ENCODE results near the gene SPTBN4.
A peak's percentile ranks its signal among the peaks of the same experiment; 100 is the strongest.
"Not testable (repeated sequence)": the region's sequence is repeated elsewhere in the genome, so short reads cannot be mapped to it uniquely, and the experiment has no call there.

The SPTBN4 gene

DNA sequence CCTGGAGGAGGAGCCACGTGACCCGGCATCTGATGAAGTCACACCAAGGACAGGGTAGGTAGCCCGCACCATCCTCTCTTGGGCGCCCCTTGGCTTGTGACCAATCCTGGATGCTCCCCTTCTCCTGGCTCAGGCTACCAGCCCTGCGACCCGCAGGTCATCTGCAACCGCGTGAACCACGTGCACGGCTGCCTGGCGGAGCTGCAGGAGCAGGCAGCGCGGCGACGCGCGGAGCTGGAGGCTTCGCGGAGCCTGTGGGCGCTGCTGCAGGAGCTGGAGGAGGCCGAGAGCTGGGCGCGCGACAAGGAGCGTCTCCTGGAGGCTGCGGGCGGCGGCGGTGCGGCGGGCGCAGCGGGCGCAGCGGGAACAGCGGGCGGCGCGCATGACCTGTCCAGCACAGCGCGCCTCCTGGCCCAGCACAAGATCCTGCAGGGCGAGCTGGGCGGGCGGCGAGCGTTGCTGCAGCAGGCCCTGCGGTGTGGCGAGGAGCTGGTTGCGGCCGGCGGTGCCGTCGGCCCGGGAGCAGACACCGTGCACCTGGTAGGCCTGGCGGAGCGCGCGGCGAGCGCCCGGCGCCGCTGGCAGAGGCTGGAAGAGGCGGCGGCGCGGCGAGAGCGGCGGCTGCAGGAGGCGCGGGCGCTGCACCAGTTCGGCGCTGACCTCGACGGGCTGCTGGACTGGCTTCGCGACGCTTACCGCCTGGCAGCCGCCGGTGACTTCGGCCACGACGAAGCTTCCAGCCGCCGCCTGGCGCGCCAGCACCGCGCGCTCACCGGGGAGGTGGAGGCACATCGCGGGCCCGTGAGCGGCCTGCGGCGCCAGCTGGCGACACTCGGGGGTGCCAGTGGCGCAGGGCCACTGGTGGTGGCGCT is 45.9 kb downstream of the SPTBN4 start:
- Histone ChIP-seq H3K27ac (ENCODE audit: low read depth, low read length) (no peak overlapping the region), H3K4me1 (ENCODE audit: control insufficient read depth in 5 of 5, insufficient read depth in 5 of 5, low read length in 5 of 5) (peaks cover 0 to 11% (median 9%) of the 10 kb centered on the region in 5 donors), H3K36me3 (ENCODE audit: control insufficient read depth in 5 of 5, insufficient read depth in 5 of 5, low read length in 5 of 5) (peaks cover 0 to 4% (median 0%) of the 10 kb centered on the region in 5 donors), H3K9me3 (ENCODE audit: control insufficient read depth in 5 of 5, low read length in 5 of 5) (no peaks in the 10 kb centered on the region), H3K4me3 (ENCODE audit: low read depth in 1 of 5, low read length in 5 of 5) (peak overlapping the region in 3 of 5 donors; percentile 22 to 53 (median 37)), H3K27me3 (ENCODE audit: control insufficient read depth in 5 of 5, insufficient read depth in 4 of 5, low read length in 5 of 5) (peaks cover 9 to 21% (median 20%) of the 10 kb centered on the region in 5 donors), H3K9ac (ENCODE audit: low read length in 5 of 5) (no peak overlapping the region)

DNA sequence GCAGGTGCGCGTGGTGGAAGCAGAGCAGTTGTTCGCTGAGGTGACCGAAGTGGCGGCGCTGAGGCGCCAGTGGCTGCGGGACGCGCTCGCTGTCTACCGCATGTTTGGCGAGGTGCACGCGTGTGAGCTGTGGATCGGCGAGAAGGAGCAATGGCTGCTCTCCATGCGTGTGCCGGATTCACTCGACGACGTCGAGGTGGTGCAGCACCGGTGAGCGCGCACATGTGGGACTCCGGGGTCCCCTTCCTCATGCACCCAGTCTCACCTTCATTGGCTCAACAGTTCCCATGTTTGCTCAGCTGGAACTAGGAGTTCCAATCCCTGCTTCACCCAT is 46.5 kb downstream of the SPTBN4 start:
- H3K4me1 ChIP-seq (ENCODE audit: control insufficient read depth in 5 of 5, insufficient read depth in 5 of 5, low read length in 5 of 5) = peaks cover 0 to 11% (median 9%) of the 10 kb centered on the region in 5 donors
- H3K9me3 ChIP-seq (ENCODE audit: control insufficient read depth in 5 of 5, low read length in 5 of 5) = no peaks in the 10 kb centered on the region
- H3K36me3 ChIP-seq (ENCODE audit: control insufficient read depth in 5 of 5, insufficient read depth in 5 of 5, low read length in 5 of 5) = peaks cover 0 to 4% (median 0%) of the 10 kb centered on the region in 5 donors
- peak overlapping the region in 1 of 5 donors; percentile 37 for H3K4me3 ChIP-seq (ENCODE audit: low read depth in 1 of 5, low read length in 5 of 5)
- H3K9ac ChIP-seq (ENCODE audit: low read length in 5 of 5) = no peak overlapping the region
- no peak overlapping the region for H3K27ac ChIP-seq (ENCODE audit: low read depth, low read length)
- H3K27me3 ChIP-seq (ENCODE audit: control insufficient read depth in 5 of 5, insufficient read depth in 4 of 5, low read length in 5 of 5) = peaks cover 9 to 21% (median 20%) of the 10 kb centered on the region in 5 donors

DNA sequence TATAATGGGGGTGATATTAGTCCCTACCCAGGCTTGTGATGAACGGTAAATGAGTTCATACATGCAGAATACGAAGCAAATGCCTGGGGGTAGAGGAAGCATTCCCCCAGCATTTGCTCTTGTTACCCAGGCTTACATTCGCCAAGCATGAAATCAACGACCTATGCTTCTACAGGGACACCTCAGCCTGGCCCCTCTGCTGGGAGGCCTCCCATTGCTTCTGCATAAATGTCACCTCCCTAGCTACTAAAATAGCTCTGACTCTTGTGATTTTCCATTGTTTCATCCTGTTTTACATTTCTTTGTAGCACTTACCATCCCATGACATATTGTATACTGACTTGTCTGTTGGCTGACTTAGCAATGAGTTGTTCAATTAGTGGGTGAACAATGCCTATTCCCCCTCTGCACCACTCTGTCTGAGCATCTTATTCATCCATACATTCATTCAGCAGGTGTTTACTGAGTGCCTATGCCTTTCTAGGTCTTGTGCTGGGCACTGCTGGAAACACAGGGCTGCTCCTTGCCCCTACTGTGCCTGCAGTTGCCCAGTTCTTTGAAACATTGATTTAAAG is 47.0 kb downstream of the SPTBN4 start:
- Histone ChIP-seq H3K27ac (ENCODE audit: low read depth, low read length) (no peak overlapping the region), H3K9me3 (ENCODE audit: control insufficient read depth in 5 of 5, low read length in 5 of 5) (no peaks in the 10 kb centered on the region), H3K9ac (ENCODE audit: low read length in 5 of 5) (no peak overlapping the region), H3K36me3 (ENCODE audit: control insufficient read depth in 5 of 5, insufficient read depth in 5 of 5, low read length in 5 of 5) (peaks cover 0 to 4% (median 0%) of the 10 kb centered on the region in 5 donors), H3K4me3 (ENCODE audit: low read depth in 1 of 5, low read length in 5 of 5) (no peak overlapping the region), H3K27me3 (ENCODE audit: control insufficient read depth in 5 of 5, insufficient read depth in 4 of 5, low read length in 5 of 5) (peaks cover 9 to 21% (median 20%) of the 10 kb centered on the region in 5 donors), H3K4me1 (ENCODE audit: control insufficient read depth in 5 of 5, insufficient read depth in 5 of 5, low read length in 5 of 5) (peaks cover 0 to 11% (median 9%) of the 10 kb centered on the region in 5 donors)

DNA sequence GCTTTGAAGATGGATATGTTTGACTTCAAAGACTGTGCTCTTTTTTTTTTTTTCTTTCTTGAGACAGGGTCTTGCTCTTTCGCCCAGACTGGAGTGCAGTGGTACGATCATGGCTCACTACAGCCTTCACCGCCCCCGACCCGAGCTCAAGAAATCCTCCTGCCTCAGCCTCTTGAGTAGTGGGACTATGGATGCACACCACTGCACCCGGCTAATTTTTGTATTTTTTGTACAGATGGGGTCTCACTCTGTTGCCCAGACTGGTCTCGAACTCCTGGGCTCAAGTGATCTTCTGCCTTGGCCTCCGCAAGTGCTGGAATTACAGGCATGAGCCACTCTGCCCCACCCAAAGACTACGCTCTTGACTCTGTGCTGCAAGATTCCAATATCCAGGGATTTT is 50.4 kb downstream of the SPTBN4 start:
- H3K4me3 ChIP-seq (ENCODE audit: low read depth in 1 of 5, low read length in 5 of 5) = no peak overlapping the region
- peaks cover 0 to 20% (median 16%) of the 10 kb centered on the region in 5 donors for H3K4me1 ChIP-seq (ENCODE audit: control insufficient read depth in 5 of 5, insufficient read depth in 5 of 5, low read length in 5 of 5)
- H3K27me3 ChIP-seq (ENCODE audit: control insufficient read depth in 5 of 5, insufficient read depth in 4 of 5, low read length in 5 of 5) = peaks cover 7 to 27% (median 18%) of the 10 kb centered on the region in 5 donors
- peaks cover 0 to 3% (median 0%) of the 10 kb centered on the region in 5 donors for H3K36me3 ChIP-seq (ENCODE audit: control insufficient read depth in 5 of 5, insufficient read depth in 5 of 5, low read length in 5 of 5)
- no peaks in the 10 kb centered on the region for H3K9me3 ChIP-seq (ENCODE audit: control insufficient read depth in 5 of 5, low read length in 5 of 5)
- no peak overlapping the region for H3K9ac ChIP-seq (ENCODE audit: low read length in 5 of 5)
- H3K27ac ChIP-seq (ENCODE audit: low read depth, low read length) = no peak overlapping the region

DNA sequence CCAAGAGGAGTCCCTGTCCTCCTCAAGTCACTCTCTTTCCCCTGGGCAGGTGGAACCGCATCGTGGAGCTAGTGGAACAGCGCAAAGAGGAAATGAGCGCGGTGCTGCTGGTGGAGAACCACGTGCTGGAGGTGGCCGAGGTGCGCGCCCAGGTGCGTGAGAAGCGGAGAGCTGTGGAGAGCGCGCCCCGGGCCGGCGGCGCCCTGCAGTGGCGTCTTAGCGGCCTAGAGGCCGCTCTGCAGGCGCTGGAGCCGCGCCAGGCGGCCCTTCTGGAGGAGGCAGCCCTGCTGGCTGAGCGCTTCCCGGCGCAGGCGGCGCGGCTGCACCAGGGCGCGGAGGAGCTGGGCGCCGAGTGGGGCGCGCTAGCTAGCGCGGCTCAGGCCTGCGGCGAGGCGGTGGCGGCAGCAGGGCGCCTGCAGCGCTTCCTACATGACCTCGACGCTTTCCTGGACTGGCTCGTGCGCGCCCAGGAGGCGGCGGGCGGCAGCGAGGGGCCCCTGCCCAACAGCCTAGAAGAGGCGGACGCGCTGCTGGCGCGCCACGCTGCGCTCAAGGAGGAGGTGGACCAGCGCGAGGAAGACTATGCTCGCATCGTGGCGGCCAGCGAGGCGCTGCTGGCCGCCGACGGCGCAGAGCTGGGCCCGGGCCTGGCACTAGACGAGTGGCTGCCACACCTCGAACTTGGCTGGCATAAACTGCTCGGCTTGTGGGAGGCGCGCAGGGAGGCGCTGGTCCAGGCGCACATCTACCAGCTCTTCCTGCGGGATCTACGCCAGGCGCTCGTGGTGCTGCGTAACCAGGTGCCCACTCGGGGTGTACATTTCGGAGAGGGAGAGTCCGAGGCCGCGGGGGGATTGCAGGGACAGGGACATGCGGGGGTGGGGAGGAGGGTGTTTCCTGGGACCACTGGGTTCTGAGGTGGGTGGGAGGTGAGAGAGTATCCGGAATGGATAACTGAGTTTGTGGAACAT is 52.8 kb downstream of the SPTBN4 start:
- H3K9ac ChIP-seq (ENCODE audit: low read length in 5 of 5) = no peak overlapping the region
- peaks cover 0 to 14% (median 8%) of the 10 kb centered on the region in 5 donors for H3K4me1 ChIP-seq (ENCODE audit: control insufficient read depth in 5 of 5, insufficient read depth in 5 of 5, low read length in 5 of 5)
- peaks cover 0 to 8% (median 2%) of the 10 kb centered on the region in 5 donors for H3K27me3 ChIP-seq (ENCODE audit: control insufficient read depth in 5 of 5, insufficient read depth in 4 of 5, low read length in 5 of 5)

DNA sequence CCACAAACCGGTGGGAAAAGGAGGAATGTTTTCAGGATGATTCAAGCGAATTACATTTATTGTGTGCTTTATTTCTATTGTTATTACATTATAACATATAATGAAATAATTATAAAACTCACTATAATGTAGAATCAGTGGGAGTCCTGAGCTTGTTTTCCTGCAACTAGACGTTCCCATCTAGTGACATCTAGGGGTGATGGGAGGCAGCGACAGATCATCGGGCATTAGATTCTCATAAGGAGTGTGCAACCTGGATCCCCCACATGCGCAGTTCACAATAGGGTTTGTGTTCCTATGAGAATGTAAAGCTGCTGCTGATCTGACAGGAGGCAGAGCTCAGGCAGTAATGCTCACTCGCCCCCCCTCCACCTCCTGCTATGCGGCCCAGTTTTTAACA is 54.5 kb downstream of the SPTBN4 start:
- Histone ChIP-seq H3K27ac (ENCODE audit: low read depth, low read length) (no peak overlapping the region), H3K36me3 (ENCODE audit: control insufficient read depth in 5 of 5, insufficient read depth in 5 of 5, low read length in 5 of 5) (no peaks in the 10 kb centered on the region), H3K9ac (ENCODE audit: low read length in 5 of 5) (no peak overlapping the region), H3K9me3 (ENCODE audit: control insufficient read depth in 5 of 5, low read length in 5 of 5) (no peaks in the 10 kb centered on the region), H3K27me3 (ENCODE audit: control insufficient read depth in 5 of 5, insufficient read depth in 4 of 5, low read length in 5 of 5) (peaks cover 0 to 10% (median 2%) of the 10 kb centered on the region in 5 donors), H3K4me3 (ENCODE audit: low read depth in 1 of 5, low read length in 5 of 5) (no peak overlapping the region), H3K4me1 (ENCODE audit: control insufficient read depth in 5 of 5, insufficient read depth in 5 of 5, low read length in 5 of 5) (peaks cover 0 to 14% (median 8%) of the 10 kb centered on the region in 5 donors)

More for the DNA sequence above, 52.8 kb downstream of the SPTBN4 start:
- H3K4me3 ChIP-seq (ENCODE audit: low read depth in 1 of 5, low read length in 5 of 5) = no peak overlapping the region
- no peaks in the 10 kb centered on the region for H3K9me3 ChIP-seq (ENCODE audit: control insufficient read depth in 5 of 5, low read length in 5 of 5)
- peaks cover 0 to 3% (median 0%) of the 10 kb centered on the region in 5 donors for H3K36me3 ChIP-seq (ENCODE audit: control insufficient read depth in 5 of 5, insufficient read depth in 5 of 5, low read length in 5 of 5)
- no peak overlapping the region for H3K27ac ChIP-seq (ENCODE audit: low read depth, low read length)

DNA sequence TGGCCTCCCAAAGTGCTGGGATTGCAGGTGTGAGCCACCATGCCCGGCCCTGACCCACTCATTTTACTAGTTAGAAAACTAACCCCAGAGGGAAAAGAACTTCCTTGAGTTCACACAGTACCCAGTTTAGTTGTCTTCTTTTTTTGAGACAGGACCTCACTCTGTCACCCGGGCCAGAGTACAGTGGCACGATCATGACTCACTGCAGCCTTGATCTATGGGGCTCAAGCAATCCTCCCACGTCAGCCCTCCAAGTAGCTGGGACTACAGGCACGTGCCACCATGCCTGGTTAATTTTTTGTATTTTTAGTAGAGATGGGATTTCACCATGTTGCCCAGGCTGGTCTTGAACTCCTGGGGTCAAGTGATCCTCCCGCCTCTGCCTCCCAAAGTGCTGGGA is 55.1 kb downstream of the SPTBN4 start:
- not testable (repeated sequence) for H3K4me3 ChIP-seq (ENCODE audit: low read depth in 1 of 5, low read length in 5 of 5); H3K9me3 ChIP-seq (ENCODE audit: control insufficient read depth in 5 of 5, low read length in 5 of 5); H3K27ac ChIP-seq (ENCODE audit: low read depth, low read length); H3K36me3 ChIP-seq (ENCODE audit: control insufficient read depth in 5 of 5, insufficient read depth in 5 of 5, low read length in 5 of 5); H3K9ac ChIP-seq (ENCODE audit: low read length in 5 of 5)
- Histone ChIP-seq H3K4me1 (ENCODE audit: control insufficient read depth in 5 of 5, insufficient read depth in 5 of 5, low read length in 5 of 5) (peaks cover 0 to 14% (median 8%) of the 10 kb centered on the region in 5 donors), H3K27me3 (ENCODE audit: control insufficient read depth in 5 of 5, insufficient read depth in 4 of 5, low read length in 5 of 5) (peaks cover 0 to 10% (median 2%) of the 10 kb centered on the region in 5 donors)

DNA sequence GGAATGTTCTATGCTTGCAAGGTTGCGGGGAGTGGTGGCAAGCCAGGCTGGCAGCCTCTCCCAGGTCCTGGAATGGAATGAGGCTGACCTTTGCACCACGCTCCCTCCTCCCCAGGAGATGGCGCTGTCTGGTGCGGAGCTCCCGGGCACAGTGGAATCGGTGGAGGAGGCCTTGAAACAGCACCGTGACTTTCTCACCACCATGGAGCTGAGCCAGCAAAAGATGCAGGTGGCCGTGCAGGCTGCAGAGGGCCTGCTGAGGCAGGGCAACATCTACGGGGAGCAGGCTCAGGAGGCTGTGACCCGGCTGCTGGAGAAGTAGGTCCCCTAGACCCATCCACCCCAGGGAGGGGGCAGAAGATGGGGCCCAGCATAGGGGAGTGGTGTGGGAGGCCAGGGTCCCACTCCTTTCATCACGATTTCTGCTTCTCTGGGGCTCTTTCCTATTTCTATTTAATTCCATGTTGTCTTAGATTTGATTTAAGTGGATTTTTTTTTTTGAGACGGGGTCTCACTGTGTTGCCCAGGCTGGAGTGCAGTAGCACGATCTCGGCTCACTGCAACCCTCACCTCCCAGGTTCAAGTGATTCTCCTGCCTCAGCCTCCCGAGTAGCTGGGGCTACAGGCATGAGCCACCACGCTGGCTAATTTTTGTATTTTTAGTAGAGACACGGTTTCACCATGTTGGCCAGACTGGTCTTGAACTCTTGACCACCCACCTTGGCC is 56.7 kb downstream of the SPTBN4 start:
- peaks cover 0 to 10% (median 2%) of the 10 kb centered on the region in 5 donors for H3K27me3 ChIP-seq (ENCODE audit: control insufficient read depth in 5 of 5, insufficient read depth in 4 of 5, low read length in 5 of 5)
- H3K36me3 ChIP-seq (ENCODE audit: control insufficient read depth in 5 of 5, insufficient read depth in 5 of 5, low read length in 5 of 5) = no peaks in the 10 kb centered on the region
- H3K9me3 ChIP-seq (ENCODE audit: control insufficient read depth in 5 of 5, low read length in 5 of 5) = no peaks in the 10 kb centered on the region
- H3K9ac ChIP-seq (ENCODE audit: low read length in 5 of 5) = no peak overlapping the region
- H3K4me1 ChIP-seq (ENCODE audit: control insufficient read depth in 5 of 5, insufficient read depth in 5 of 5, low read length in 5 of 5) = peaks cover 0 to 14% (median 8%) of the 10 kb centered on the region in 5 donors
- H3K4me3 ChIP-seq (ENCODE audit: low read depth in 1 of 5, low read length in 5 of 5) = no peak overlapping the region
- H3K27ac ChIP-seq (ENCODE audit: low read depth, low read length) = no peak overlapping the region

DNA sequence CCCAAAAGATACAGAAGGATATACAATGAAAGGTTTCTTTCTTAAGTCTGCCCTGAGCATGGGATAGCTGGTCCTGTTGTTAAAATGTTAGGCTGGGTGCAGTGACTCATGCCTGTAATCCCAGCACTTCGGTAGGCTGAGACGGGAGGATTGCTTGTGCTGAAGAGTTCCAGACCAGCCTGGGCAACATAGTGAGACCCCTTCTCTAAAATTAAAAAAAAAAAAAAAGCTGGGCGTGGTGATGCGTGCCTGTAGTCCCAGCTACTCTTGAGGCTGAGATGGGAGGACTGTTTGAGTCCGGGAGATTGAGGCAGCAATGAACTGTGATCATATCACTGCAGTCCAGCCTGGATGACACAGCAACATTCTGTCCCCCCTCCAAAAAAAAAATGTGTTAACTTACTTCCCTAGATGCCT is 57.3 kb downstream of the SPTBN4 start:
- peaks cover 0 to 10% (median 2%) of the 10 kb centered on the region in 5 donors for H3K27me3 ChIP-seq (ENCODE audit: control insufficient read depth in 5 of 5, insufficient read depth in 4 of 5, low read length in 5 of 5)
- H3K36me3 ChIP-seq (ENCODE audit: control insufficient read depth in 5 of 5, insufficient read depth in 5 of 5, low read length in 5 of 5) = no peaks in the 10 kb centered on the region
- H3K9me3 ChIP-seq (ENCODE audit: control insufficient read depth in 5 of 5, low read length in 5 of 5) = no peaks in the 10 kb centered on the region
- H3K27ac ChIP-seq (ENCODE audit: low read depth, low read length) = no peak overlapping the region
- H3K4me3 ChIP-seq (ENCODE audit: low read depth in 1 of 5, low read length in 5 of 5) = no peak overlapping the region
- H3K4me1 ChIP-seq (ENCODE audit: control insufficient read depth in 5 of 5, insufficient read depth in 5 of 5, low read length in 5 of 5) = peaks cover 0 to 14% (median 8%) of the 10 kb centered on the region in 5 donors
- H3K9ac ChIP-seq (ENCODE audit: low read length in 5 of 5) = no peak overlapping the region
